ENCODE data around the gene PRAMEF9.

DNA sequence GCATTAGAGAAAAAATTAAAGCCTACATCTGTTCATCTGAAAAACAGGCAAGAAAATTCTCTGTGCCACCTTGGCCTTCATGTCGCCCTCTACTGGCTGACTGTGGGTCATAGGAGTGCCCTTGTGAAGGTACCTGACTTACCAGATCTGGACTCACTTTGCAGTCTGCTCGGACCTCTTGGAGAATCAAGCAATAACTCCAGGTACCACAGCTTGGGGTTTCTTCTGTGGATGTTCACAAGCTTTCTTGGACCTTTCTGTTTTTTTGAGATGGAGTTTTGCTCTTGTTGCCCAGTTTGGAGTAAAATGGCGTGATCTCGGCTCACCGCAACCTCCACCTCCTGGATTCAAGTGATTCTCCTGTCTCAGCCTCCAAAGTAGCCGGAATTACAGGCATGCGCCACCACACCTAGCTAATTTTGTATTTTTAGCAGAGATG lies 56.7 kb downstream of the PRAMEF9 start:
- TF ChIP-seq CTCF (conservative IDR thresholded peaks at IDR 0.05 in 1 of 2, IDR thresholded peaks at IDR 0.05 in 1 of 2; ENCODE audit: low read depth in 1 of 2, low read length in 2 of 2): no peak
- no peak for TF ChIP-seq EZH2 (IDR thresholded peaks at IDR 0.05; ENCODE audit: low read length, missing control alignments)
